ENCODE results near the gene HECW1. TPM values are rescaled to one million over a fixed set of nuclear protein-coding genes. Genes with fewer than 3 reads are reported as not detected.

The HECW1 gene
- total and polyA plus RNA-seq, 2 donors (not counting 1 experiment from before 2014, with no cell fraction given): not detected

- Mint-ChIP-seq H3K4me1 (no peaks in the 10 kb centered on the region), H3K9me3 (ENCODE audit: insufficient read depth) (peaks cover 6% of the 10 kb centered on the region), H3K27ac (no peak overlapping the region), H3K27me3 (peaks cover 13% of the 10 kb centered on the region), H3K4me3 (no peak overlapping the region)
- H3K79me2 ChIP-seq (ENCODE audit: control insufficient read depth, insufficient read depth, low read length): no peaks in the 10 kb centered on the region
- CTCF ChIA-PET: no interaction called here
- H3K4me2 ChIP-seq (replicated peaks; ENCODE audit: low read depth, low read length, poor library complexity, severe bottlenecking): no peak overlapping the region
- no peaks in the 10 kb centered on the region for H3K9me3 ChIP-seq (ENCODE audit: control extremely low read depth in 1 of 3, control insufficient read depth in 2 of 3, insufficient read depth in 1 of 3, low read length in 2 of 3)
- WGBS (ENCODE audit: insufficient coverage): 95% methylated on average over 14 of the region's 36 CpGs
- H3K27me3 ChIP-seq (replicated peaks in 1 of 4; ENCODE audit: control extremely low read depth in 1 of 4, control insufficient read depth in 3 of 4, insufficient read depth in 4 of 4, low read length in 3 of 4): peaks cover 0 to 3% (median 0%) of the 10 kb centered on the region in 4 experiments
- POLR2A ChIA-PET: no interaction called here
- no peak overlapping the region for H2AFZ ChIP-seq (ENCODE audit: insufficient read depth, low read depth, low read length, poor library complexity, severe bottlenecking)
- H3K9ac ChIP-seq (ENCODE audit: low read length): no peak overlapping the region
- no peak overlapping the region for H3K4me3 ChIP-seq (ENCODE audit: control extremely low read depth in 1 of 5, extremely low read depth in 1 of 5, insufficient read depth in 1 of 5, low read depth in 2 of 5, low read length in 4 of 5)
- no peaks in the 10 kb centered on the region for H3K4me1 ChIP-seq (ENCODE audit: control insufficient read depth in 2 of 2, insufficient read depth in 2 of 2, low read length in 2 of 2)
- TF ChIP-seq CTCF (IDR thresholded peaks at IDR 0.05) (no peak), EZH2 (IDR thresholded peaks at IDR 0.05; ENCODE audit: borderline replicate concordance, insufficient read depth, low read depth, low read length, poor library complexity, severe bottlenecking) (no peak)
- H4K20me1 ChIP-seq (ENCODE audit: control insufficient read depth, insufficient read depth, low read length, poor library complexity, severe bottlenecking): no peaks in the 10 kb centered on the region
- ATAC-seq (ENCODE audit: low read depth) (no peak), DNase-seq (no peak)
- intact Hi-C loops (cut with micrococcal nuclease): no loop called here
- no peak overlapping the region for H3K27ac ChIP-seq (ENCODE audit: low read length in 2 of 2)
- no peaks in the 10 kb centered on the region for H3K36me3 ChIP-seq (replicated peaks in 1 of 2; ENCODE audit: control extremely low read depth in 1 of 2, control insufficient read depth in 1 of 2, extremely low read depth in 1 of 2, insufficient read depth in 2 of 2, low read length in 1 of 2)
Measured at GRCh38 chr7:43273939-43274719, 161.7 kb downstream of the HECW1 start.

GRCh38 chr7:43274752-43275151, 162.3 kb downstream of the HECW1 start:
- Histone ChIP-seq H2AFZ (ENCODE audit: insufficient read depth, low read depth, low read length, poor library complexity, severe bottlenecking) (no peak overlapping the region), H3K9me3 (ENCODE audit: control extremely low read depth in 1 of 3, control insufficient read depth in 2 of 3, insufficient read depth in 1 of 3, low read length in 2 of 3) (no peaks in the 10 kb centered on the region), H3K9ac (ENCODE audit: low read length) (no peak overlapping the region), H3K4me1 (ENCODE audit: control insufficient read depth in 2 of 2, insufficient read depth in 2 of 2, low read length in 2 of 2) (no peaks in the 10 kb centered on the region), H3K27ac (ENCODE audit: low read length in 2 of 2) (no peak overlapping the region), H3K4me3 (ENCODE audit: control extremely low read depth in 1 of 5, extremely low read depth in 1 of 5, insufficient read depth in 1 of 5, low read depth in 2 of 5, low read length in 4 of 5) (no peak overlapping the region), H3K36me3 (replicated peaks in 1 of 2; ENCODE audit: control extremely low read depth in 1 of 2, control insufficient read depth in 1 of 2, extremely low read depth in 1 of 2, insufficient read depth in 2 of 2, low read length in 1 of 2) (no peaks in the 10 kb centered on the region), H3K79me2 (ENCODE audit: control insufficient read depth, insufficient read depth, low read length) (no peaks in the 10 kb centered on the region), H3K27me3 (replicated peaks in 1 of 4; ENCODE audit: control extremely low read depth in 1 of 4, control insufficient read depth in 3 of 4, insufficient read depth in 4 of 4, low read length in 3 of 4) (peaks cover 0 to 3% (median 0%) of the 10 kb centered on the region in 4 experiments), H4K20me1 (ENCODE audit: control insufficient read depth, insufficient read depth, low read length, poor library complexity, severe bottlenecking) (no peaks in the 10 kb centered on the region), H3K4me2 (replicated peaks; ENCODE audit: low read depth, low read length, poor library complexity, severe bottlenecking) (no peak overlapping the region)
- Mint-ChIP-seq H3K4me3 (no peak overlapping the region), H3K4me1 (no peaks in the 10 kb centered on the region), H3K27ac (no peak overlapping the region), H3K27me3 (peaks cover 9% of the 10 kb centered on the region), H3K9me3 (ENCODE audit: insufficient read depth) (peaks cover 6% of the 10 kb centered on the region)
- CTCF ChIA-PET: interaction anchor here (1.9 kb wide), 1 partner anchor 13 kb away, joined by 4 read pairs; no protein-coding TSS in a partner anchor
- POLR2A ChIA-PET: no interaction called here
- no peak for TF ChIP-seq CTCF (IDR thresholded peaks at IDR 0.05)
- 80% methylated on average over 1 of the region's 3 CpGs for WGBS (ENCODE audit: insufficient coverage)
- intact Hi-C loops (cut with micrococcal nuclease): no loop called here
- no peak for ATAC-seq (ENCODE audit: low read depth)
- DNase-seq: no peak

Measured in B cell (primary cell).